Nephron progenitor cell (in vitro differentiated cells): ENCODE data around the gene NAPA.
A peak's percentile ranks its signal among the peaks of the same experiment; 100 is the strongest.

Experiments used
- DNase-seq: peaks from one replicate; pipeline ENCODE4 v3.0.0; 2021
- H3K27ac Mint-ChIP-seq: 2 replicates; pipeline ENCODE4 v1.8.0; 2021; ENCODE audit warnings: mild to moderate bottlenecking, moderate library complexity, mixed read lengths
- H3K27me3 Mint-ChIP-seq: 2 replicates; pipeline ENCODE4 v1.8.0; 2021; ENCODE audit warnings: mild to moderate bottlenecking, low read depth, mixed read lengths; ENCODE audit not compliant: poor library complexity
- H3K36me3 Mint-ChIP-seq: 2 replicates; pipeline ENCODE4 v1.8.0; 2021; ENCODE audit warnings: low read depth, mixed read lengths
- H3K4me1 Mint-ChIP-seq: 2 replicates; pipeline ENCODE4 v1.8.0; 2021; ENCODE audit warnings: mixed read lengths
- H3K4me3 Mint-ChIP-seq: 2 replicates; pipeline ENCODE4 v1.8.0; 2021; ENCODE audit warnings: mild to moderate bottlenecking, moderate library complexity, mixed read lengths
- H3K9me3 Mint-ChIP-seq: 2 replicates; pipeline ENCODE4 v1.8.0; 2021; ENCODE audit warnings: mild to moderate bottlenecking, moderate library complexity, mixed read lengths
- TF ChIP-seq, protein P1 (sequence below): fragments of 200-600 bp; sonication (generic); IDR thresholded peaks from 2 replicates; pipeline ENCODE4 v1.5.0; 2021; ENCODE audit warnings: antibody characterized with exemption

Gene NAPA

DNA sequence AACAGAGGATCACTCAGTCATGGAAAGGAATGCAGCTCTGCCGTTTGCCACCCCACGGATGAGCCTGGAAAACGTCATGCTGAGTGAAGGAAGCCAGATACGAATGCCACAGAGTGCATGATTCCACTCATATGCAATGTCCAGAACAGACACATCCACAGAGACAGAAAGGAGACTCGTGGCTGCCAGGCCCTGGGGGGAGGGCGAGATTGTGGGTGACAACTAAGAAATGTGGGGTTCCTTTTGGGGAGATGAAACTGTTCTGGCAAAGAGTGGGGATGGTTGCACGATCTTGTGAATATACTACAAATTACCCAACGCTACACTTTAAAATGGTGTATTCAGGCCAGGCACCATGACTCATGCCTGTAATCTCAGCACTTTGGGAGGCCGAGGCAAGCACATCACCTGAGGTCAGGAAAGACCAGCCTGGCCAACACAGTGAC lies 27.2 kb upstream of the NAPA start:
- Mint-ChIP-seq H3K9me3 (no peaks in the 10 kb centered on the region), H3K36me3 (no peaks in the 10 kb centered on the region), H3K27ac (no peak overlapping the region), H3K4me1 (peaks cover 11% of the 10 kb centered on the region), H3K27me3 (peaks cover 14% of the 10 kb centered on the region), H3K4me3 (no peak overlapping the region)
- no peak for DNase-seq
- TF ChIP-seq, protein P1, sequence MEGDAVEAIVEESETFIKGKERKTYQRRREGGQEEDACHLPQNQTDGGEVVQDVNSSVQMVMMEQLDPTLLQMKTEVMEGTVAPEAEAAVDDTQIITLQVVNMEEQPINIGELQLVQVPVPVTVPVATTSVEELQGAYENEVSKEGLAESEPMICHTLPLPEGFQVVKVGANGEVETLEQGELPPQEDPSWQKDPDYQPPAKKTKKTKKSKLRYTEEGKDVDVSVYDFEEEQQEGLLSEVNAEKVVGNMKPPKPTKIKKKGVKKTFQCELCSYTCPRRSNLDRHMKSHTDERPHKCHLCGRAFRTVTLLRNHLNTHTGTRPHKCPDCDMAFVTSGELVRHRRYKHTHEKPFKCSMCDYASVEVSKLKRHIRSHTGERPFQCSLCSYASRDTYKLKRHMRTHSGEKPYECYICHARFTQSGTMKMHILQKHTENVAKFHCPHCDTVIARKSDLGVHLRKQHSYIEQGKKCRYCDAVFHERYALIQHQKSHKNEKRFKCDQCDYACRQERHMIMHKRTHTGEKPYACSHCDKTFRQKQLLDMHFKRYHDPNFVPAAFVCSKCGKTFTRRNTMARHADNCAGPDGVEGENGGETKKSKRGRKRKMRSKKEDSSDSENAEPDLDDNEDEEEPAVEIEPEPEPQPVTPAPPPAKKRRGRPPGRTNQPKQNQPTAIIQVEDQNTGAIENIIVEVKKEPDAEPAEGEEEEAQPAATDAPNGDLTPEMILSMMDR, result no peak

DNA sequence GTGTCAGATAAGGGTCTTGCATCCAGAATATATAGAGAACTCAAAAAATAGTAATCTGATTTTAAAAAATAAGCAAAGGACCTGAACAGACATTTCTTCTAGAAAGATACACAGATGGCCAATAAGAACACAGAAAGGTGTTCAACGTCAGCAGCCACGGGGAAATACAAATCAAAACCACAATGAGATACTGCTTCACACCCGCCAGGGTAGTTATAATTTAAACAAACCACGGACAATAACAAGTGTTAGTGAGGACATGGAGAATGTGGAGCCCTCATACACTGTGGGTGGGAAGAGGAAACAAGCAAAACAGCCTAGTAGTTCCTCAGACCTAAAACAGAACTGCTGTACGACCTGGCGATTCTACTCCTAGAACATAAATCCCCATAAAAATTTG lies 26.7 kb upstream of the NAPA start:
- H3K27ac Mint-ChIP-seq, result no peak overlapping the region
- H3K9me3 Mint-ChIP-seq, result no peaks in the 10 kb centered on the region
- H3K4me3 Mint-ChIP-seq, result no peak overlapping the region
- peaks cover 11% of the 10 kb centered on the region for H3K4me1 Mint-ChIP-seq
- no peak for DNase-seq
- no peaks in the 10 kb centered on the region for H3K36me3 Mint-ChIP-seq
- peaks cover 12% of the 10 kb centered on the region for H3K27me3 Mint-ChIP-seq
- TF ChIP-seq, protein P1, result no peak

DNA sequence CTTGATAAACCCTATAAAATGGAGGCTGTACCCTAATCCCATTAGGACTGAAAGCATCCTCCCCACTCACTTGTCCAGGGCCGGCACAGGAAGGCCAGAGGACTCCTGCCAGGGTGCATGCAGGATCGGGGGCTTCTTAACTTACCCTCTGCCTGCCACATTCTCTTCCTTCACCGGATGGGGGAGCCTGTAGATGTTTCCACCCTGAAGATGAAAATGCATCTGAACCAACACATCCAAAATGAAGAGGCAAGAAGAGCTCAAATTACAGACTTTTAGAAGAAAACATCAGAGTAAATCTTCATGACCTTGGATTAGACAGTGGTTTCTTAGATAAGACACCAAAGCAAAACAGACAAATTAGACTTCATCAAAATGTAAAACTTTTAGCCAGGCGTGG lies 25.9 kb upstream of the NAPA start:
- no peaks in the 10 kb centered on the region for H3K36me3 Mint-ChIP-seq
- TF ChIP-seq, protein P1, result no peak
- no peak overlapping the region for H3K4me3 Mint-ChIP-seq
- H3K27ac Mint-ChIP-seq, result no peak overlapping the region
- no peaks in the 10 kb centered on the region for H3K9me3 Mint-ChIP-seq
- peaks cover 12% of the 10 kb centered on the region for H3K27me3 Mint-ChIP-seq
- no peak for DNase-seq
- peaks cover 11% of the 10 kb centered on the region for H3K4me1 Mint-ChIP-seq

DNA sequence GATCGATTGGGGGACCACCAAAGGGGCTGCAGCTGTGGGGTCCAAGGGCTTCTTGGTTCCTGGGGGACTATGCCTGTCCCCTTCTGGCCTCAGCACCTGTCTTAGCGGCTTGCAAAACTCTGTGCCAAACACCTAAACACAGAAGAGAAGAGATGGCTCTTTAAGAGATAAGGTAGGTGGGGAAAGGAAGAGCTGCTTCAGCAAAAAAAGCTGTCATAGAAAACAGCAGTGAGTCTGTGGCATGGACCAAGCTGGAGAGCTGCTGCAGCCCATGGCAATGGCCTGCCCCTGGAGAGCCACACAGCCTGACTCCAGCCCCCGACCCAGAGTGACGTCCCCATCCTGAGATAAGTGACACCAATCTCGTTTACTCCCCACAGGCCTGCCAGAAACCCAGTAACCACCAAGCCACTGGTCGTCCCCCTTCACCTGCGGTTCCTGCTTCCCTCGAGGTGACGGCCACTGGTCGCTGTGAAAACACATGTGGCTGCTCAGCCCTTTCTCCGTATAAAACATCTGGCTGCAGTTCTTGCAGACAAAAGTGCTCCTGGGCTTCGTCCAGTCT lies 25.0 kb upstream of the NAPA start:
- H3K9me3 Mint-ChIP-seq, result peaks cover 8% of the 10 kb centered on the region
- TF ChIP-seq, protein P1, result no peak
- peaks cover 11% of the 10 kb centered on the region for H3K4me1 Mint-ChIP-seq
- H3K27ac Mint-ChIP-seq, result peak overlapping the region; percentile 36
- no peak overlapping the region for H3K4me3 Mint-ChIP-seq
- peaks cover 15% of the 10 kb centered on the region for H3K27me3 Mint-ChIP-seq
- no peaks in the 10 kb centered on the region for H3K36me3 Mint-ChIP-seq
- DNase-seq, result no peak

DNA sequence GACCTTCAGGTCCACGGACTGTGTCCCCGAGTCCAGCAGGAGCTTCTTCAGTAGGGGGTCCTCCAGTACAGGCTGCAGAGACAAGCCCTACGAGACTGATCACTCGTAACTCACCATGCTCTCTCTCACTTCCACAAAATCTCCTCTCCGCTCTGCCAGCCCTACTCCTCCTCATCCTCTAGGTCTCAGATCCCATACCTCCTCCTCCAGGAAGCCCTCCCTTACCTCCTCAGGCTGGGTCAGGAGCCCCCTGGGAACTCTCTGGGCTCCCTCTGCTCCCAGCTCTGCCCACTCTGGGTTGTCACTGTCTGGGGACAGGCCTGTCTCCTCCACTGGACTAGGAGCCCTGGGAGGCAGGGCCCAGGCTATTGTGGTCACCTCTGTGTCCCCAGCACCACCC lies 23.9 kb upstream of the NAPA start:
- H3K9me3 Mint-ChIP-seq, result peaks cover 8% of the 10 kb centered on the region
- H3K27me3 Mint-ChIP-seq, result peaks cover 19% of the 10 kb centered on the region
- H3K27ac Mint-ChIP-seq, result no peak overlapping the region
- DNase-seq, result no peak
- peaks cover 11% of the 10 kb centered on the region for H3K4me1 Mint-ChIP-seq
- H3K4me3 Mint-ChIP-seq, result no peak overlapping the region
- TF ChIP-seq, protein P1, result no peak
- H3K36me3 Mint-ChIP-seq, result no peaks in the 10 kb centered on the region

DNA sequence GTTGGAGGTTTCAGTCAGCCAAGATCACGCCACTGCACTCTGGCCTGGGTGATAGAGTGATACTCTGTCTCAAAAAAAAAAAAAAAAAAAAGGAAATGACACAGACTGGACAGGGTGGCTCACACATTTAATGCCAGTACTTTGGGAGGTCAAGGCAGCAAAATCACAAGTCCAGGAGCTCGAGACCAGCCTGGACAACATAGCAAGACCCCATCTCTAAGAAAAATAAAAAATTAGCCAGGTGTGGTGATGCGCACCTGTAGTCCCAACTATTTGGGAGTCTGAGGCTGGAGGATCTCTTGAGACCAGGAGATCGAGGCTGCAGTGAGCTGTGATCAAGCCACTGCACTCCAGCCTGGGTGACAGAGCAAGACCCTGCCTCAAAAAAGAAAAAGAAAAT lies 22.6 kb upstream of the NAPA start:
- Mint-ChIP-seq H3K36me3 (no peaks in the 10 kb centered on the region), H3K4me1 (peaks cover 11% of the 10 kb centered on the region)

More for the DNA sequence above, 22.6 kb upstream of the NAPA start:
- H3K27me3 Mint-ChIP-seq, result peaks cover 19% of the 10 kb centered on the region
- H3K4me3 Mint-ChIP-seq, result no peak overlapping the region
- TF ChIP-seq, protein P1, result no peak
- no peak overlapping the region for H3K27ac Mint-ChIP-seq
- H3K9me3 Mint-ChIP-seq, result peaks cover 8% of the 10 kb centered on the region
- no peak for DNase-seq
